ENCODE results near the gene ST6GALNAC6.

The ST6GALNAC6 gene

DNA sequence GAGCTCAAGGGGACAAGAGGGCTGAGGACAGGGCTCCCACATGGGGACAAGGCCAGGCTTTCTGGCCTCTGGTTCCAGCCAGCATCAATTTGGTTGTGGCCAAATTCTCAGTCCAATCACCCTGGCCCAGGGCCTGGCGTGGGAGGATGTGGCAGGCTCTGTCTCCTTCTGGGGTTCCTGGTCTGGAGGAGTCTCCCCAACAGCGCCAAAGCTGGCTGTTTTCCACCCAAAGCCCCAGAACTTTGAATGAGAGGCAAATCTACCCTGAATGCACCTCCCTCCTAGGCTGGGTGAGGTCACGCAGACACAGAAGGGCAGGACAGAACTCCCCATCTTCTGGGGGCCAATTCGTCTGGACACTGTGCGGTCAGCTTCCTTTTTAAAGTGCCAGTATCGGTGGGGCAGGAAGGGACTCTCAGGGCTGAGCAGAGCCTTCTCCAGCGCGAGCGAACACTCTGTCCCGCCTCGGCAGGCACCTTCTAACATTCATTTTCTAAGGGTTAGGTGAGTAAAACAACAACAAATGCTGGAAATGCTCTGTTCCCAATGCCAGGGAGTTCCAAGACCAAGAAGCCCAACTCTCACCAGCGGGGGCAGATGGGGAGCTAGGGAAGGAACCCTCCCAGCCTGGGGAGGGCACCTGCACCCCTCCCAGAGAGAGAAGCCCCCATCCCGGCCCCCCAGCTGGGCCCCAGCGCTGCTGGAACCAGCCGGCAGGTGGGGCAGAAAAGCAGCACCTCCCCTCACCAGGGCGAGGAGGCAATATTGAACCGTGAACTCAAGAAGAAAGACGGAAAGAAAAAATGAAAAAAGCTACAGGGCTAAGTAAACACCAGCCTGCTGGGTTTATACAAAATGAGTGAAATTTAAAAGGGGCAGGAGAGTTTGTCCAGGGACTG lies 41.9 kb upstream of the ST6GALNAC6 start:
- POLR2A ChIA-PET (ENCODE audit: low non-redundant PET), result no interaction called here
- CTCF ChIA-PET, result interaction anchor here (1.0 to 1.8 kb wide), 5 partner anchors 38 to 176 kb away, joined by 4 to 9 read pairs (median 6); partner anchors contain the start of gene EEIG1
- TF ChIP-seq, protein P1, sequence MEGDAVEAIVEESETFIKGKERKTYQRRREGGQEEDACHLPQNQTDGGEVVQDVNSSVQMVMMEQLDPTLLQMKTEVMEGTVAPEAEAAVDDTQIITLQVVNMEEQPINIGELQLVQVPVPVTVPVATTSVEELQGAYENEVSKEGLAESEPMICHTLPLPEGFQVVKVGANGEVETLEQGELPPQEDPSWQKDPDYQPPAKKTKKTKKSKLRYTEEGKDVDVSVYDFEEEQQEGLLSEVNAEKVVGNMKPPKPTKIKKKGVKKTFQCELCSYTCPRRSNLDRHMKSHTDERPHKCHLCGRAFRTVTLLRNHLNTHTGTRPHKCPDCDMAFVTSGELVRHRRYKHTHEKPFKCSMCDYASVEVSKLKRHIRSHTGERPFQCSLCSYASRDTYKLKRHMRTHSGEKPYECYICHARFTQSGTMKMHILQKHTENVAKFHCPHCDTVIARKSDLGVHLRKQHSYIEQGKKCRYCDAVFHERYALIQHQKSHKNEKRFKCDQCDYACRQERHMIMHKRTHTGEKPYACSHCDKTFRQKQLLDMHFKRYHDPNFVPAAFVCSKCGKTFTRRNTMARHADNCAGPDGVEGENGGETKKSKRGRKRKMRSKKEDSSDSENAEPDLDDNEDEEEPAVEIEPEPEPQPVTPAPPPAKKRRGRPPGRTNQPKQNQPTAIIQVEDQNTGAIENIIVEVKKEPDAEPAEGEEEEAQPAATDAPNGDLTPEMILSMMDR (conservative IDR thresholded peaks at IDR 0.05; ENCODE audit: low read depth), result no peak
- peak overlapping the region; percentile 32 for H3K27ac ChIP-seq
- DNase-seq (ENCODE audit: low spot score), result no peak

DNA sequence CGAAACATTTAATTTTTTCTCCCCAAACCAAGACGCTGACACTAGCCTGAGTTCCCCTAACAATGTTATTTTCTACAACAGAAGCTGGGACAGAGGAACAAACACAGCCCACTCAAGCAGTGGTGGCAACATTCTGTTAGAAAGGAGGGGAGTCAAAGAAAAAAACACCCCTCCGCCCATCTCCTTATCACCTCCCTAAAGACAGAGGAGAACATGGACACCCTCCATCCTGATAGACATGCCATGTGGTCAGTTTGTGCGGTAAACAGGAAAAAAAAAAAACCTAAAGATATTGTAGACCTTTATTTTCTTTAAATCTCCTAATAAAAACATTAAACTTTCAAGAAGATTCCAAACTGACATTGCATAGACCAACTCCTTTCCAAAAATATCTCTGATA lies 41.2 kb upstream of the ST6GALNAC6 start:
- TF ChIP-seq, protein P1 (conservative IDR thresholded peaks at IDR 0.05; ENCODE audit: low read depth), result no peak
- no peak overlapping the region; the same call in 1 of the 2 replicates for H3K27ac ChIP-seq
- ChIA-PET CTCF (interaction anchor here (1.0 kb wide), 2 partner anchors 40 to 51 kb away, joined by 4 read pairs; partner anchors contain the start of gene EEIG1), POLR2A (ENCODE audit: low non-redundant PET) (no interaction called here)
- no peak for DNase-seq (ENCODE audit: low spot score)

DNA sequence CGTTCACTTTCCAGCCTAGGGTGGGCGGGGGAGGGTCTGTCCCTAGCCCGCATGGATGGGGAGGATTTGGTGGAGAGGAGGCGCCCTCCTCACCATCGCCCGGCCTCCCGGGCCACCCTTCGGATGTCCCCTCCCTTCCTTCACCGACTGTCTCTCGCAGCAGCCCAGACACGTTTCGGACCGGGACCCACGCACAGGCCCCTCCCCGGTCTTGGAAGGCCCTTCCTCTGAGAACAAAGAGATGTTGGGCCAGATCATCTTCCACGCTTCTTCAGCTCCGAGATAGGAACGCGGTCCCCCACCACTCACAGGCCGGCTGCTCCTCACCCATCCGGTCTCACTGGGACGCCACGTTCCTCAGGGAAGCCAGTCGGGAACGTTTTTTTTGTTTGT lies 38.9 kb upstream of the ST6GALNAC6 start:
- H3K27ac ChIP-seq, result peak overlapping the region; percentile 75
- ChIA-PET POLR2A (ENCODE audit: low non-redundant PET) (no interaction called here), CTCF (interaction anchor here (1.2 kb wide), 1 partner anchor 180 kb away, joined by 4 read pairs; no protein-coding TSS in a partner anchor)
- no peak for DNase-seq (ENCODE audit: low spot score)
- TF ChIP-seq, protein P1 (conservative IDR thresholded peaks at IDR 0.05; ENCODE audit: low read depth), result no peak

DNA sequence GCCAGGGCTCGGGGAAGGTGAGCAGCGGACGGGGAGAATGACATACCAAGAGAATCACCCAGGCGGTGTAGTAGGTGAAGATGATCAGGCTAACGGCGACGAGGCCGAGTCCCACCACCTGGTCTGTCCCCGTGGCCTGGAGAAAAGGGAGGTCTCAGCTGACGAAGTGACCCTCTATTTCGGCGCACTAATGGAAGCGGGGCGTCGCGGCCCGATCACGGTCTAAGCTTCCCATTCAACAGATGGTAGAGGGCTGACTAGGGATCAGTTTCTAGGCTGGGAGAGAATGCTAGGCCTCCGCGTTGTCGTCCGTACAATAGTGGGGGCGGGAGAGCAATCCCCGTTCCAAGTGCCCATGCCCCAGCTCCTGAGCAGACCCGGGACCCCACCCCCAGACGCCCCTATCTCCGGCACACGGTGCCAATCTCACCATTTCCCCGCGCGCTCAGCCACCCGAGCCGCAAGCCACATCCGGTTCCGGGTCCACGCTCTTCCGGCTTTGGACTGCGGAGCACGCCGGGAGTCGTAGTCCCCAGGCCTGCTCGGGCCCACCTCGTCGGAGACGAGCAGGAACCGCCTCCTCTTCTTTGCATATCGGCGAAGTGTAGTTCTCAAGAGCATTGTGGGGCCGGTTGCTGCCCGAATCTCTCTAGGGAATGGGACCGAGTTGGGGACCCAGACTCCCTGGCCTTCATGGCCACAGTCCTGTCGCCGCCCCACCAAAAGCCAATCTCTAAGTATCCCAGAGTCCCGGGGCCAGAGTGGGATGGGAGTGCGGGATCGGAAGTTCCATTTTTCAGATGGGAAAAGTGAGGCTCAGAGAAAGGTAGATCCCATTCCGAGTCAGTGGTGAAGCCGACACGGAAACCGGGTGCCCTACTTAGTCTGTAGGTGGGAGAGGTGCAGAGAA lies 38.2 kb upstream of the ST6GALNAC6 start, which contains the start of gene DPM2:
Gene DPM2 (minus strand): TSS at position 467 of the 910 bp plus-strand sequence. CDS start 34 bp downstream, at position 433.
- H3K27ac ChIP-seq, result peak within 1 kb of the TSS; percentile 75
- POLR2A ChIA-PET (ENCODE audit: low non-redundant PET), result no interaction called here
- CTCF ChIA-PET, result no interaction called here
- DNase-seq (ENCODE audit: low spot score), result peak; percentile 94
- TF ChIP-seq, protein P1 (conservative IDR thresholded peaks at IDR 0.05; ENCODE audit: low read depth), result no peak

DNA sequence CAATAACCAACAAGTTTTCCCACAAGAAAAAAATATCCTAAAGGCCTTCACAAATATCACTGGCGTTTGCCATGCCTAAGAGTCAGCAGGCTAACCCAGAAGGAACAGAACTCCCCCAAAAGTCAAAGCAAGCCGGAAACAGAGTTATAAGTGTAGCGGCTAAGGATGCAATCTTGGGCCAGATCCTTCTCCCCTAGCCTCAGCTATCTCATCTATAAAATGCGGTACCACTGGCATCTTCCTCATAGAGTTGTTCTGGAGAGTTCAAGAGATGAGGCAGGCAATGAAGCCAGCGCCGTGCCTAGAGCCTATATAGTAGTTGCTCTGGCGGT lies 37.6 kb upstream of the ST6GALNAC6 start:
- no peak for DNase-seq (ENCODE audit: low spot score)
- ChIA-PET POLR2A (ENCODE audit: low non-redundant PET) (no interaction called here), CTCF (no interaction called here)
- H3K27ac ChIP-seq, result peak overlapping the region; percentile 75
- TF ChIP-seq, protein P1 (conservative IDR thresholded peaks at IDR 0.05; ENCODE audit: low read depth), result no peak

DNA sequence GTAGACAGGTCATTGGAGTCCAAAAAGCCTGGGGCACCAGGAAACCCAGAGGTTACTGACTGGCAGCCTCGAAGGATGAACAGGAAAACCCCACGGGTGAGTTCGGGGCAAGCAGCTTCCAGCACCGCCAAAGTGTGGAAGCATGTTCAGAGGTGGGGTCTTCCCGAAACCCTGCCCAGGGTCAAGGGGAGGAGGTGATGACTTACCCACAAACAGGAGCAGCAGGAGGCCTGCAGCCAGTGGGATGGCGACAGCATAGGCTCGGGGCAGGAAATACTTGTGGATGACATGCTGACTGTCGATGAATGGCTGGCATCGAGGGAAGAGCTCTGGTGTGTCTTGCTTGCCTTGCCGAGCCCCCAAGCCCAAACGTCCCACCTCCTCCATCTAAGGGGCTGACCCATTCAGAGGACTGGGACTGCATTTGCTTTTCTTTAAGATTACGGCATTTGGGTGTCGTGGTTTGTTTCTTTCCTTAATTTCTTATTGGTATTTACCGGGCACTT lies 37.0 kb upstream of the ST6GALNAC6 start:
- H3K27ac ChIP-seq, result peak overlapping the region; percentile 75
- DNase-seq (ENCODE audit: low spot score), result no peak
- TF ChIP-seq, protein P1 (conservative IDR thresholded peaks at IDR 0.05; ENCODE audit: low read depth), result no peak
- ChIA-PET POLR2A (ENCODE audit: low non-redundant PET) (no interaction called here), CTCF (no interaction called here)

Data from RWPE1 (cell line).